Mesendoderm (in vitro differentiated cells): Measurements from ENCODE around the gene SLC25A12.
"Not testable (repeated sequence)": the region's sequence is repeated elsewhere in the genome, so short reads cannot be mapped to it uniquely, and the experiment has no call there.

ENCODE experiments used
- DNase-seq: peaks from one replicate; pipeline ENCODE4 v3.0.0; 2013
- H2AK5ac ChIP-seq: 2 replicates; pipeline ENCODE4 v1.6.1; 2013; ENCODE audit warnings: low read length, inconsistent platforms
- H2BK120ac ChIP-seq: 2 replicates; pipeline ENCODE4 v1.6.1; 2013; ENCODE audit warnings: low read depth, mild to moderate bottlenecking, low read length, moderate library complexity, mixed read lengths
- H2BK15ac ChIP-seq: replicated peaks from 2 replicates; pipeline ENCODE4 v1.6.1; 2013; ENCODE audit warnings: low read depth, mild to moderate bottlenecking, moderate library complexity
- H2BK5ac ChIP-seq: 2 replicates; pipeline ENCODE4 v1.6.1; 2013; ENCODE audit warnings: low read length, inconsistent platforms
- H3K18ac ChIP-seq: 2 replicates; pipeline ENCODE4 v1.6.1; 2013; ENCODE audit warnings: mild to moderate bottlenecking, low read length, mixed read lengths
- H3K23ac ChIP-seq: one replicate; pipeline ENCODE4 v1.6.1; 2013; ENCODE audit warnings: low read length
- H3K27ac ChIP-seq: 2 replicates; pipeline ENCODE4 v1.5.1; 2013; ENCODE audit warnings: low read depth, mild to moderate bottlenecking, inconsistent platforms, low read length, moderate library complexity
- H3K27me3 ChIP-seq: 2 replicates; pipeline ENCODE4 v1.6.1; 2013; ENCODE audit warnings: low read length, control low read depth, mild to moderate bottlenecking, inconsistent platforms; ENCODE audit not compliant: insufficient read depth, poor library complexity
- H3K36me3 ChIP-seq: 2 replicates; pipeline ENCODE4 v1.6.1; 2013; ENCODE audit warnings: low read length, inconsistent platforms; ENCODE audit not compliant: control insufficient read depth, insufficient read depth
- H3K4ac ChIP-seq: one replicate; pipeline ENCODE4 v1.6.1; 2013; ENCODE audit warnings: low read depth, mild to moderate bottlenecking, low read length, moderate library complexity
- H3K4me1 ChIP-seq: 2 replicates; pipeline ENCODE4 v1.6.1; 2013; ENCODE audit warnings: low read depth, low read length, inconsistent platforms; ENCODE audit not compliant: control insufficient read depth
- H3K4me2 ChIP-seq: 2 replicates; pipeline ENCODE4 v1.6.1; 2013; ENCODE audit warnings: low read length
- H3K4me3 ChIP-seq: 2 replicates; pipeline ENCODE4 v1.5.1; 2013; ENCODE audit warnings: mild to moderate bottlenecking, low read length
- H3K56ac ChIP-seq: one replicate; pipeline ENCODE4 v1.6.1; 2013; ENCODE audit warnings: low read length
- H3K79me1 ChIP-seq: 2 replicates; pipeline ENCODE4 v1.6.1; 2013; ENCODE audit warnings: low read length, inconsistent platforms
- H3K79me2 ChIP-seq: 2 replicates; pipeline ENCODE4 v1.6.1; 2013; ENCODE audit warnings: mild to moderate bottlenecking, low read length; ENCODE audit not compliant: control insufficient read depth, insufficient read depth
- H3K9ac ChIP-seq: 2 replicates; pipeline ENCODE4 v1.6.1; 2013; ENCODE audit warnings: low read length, inconsistent platforms
- H4K5ac ChIP-seq: one replicate; pipeline ENCODE4 v1.6.1; 2013; ENCODE audit warnings: low read length
- H4K8ac ChIP-seq: one replicate; pipeline ENCODE4 v1.6.1; 2013; ENCODE audit warnings: low read depth, mild to moderate bottlenecking, control low read depth, low read length, moderate library complexity
- WGBS: extraction: QIAGEN DNeasy Blood & Tissue Kit; methylation state at CpG from one replicate; pipeline ENCODE4 v1.1.7; 2013; ENCODE audit warnings: low lambda C conversion rate, missing lambda C conversion rate; ENCODE audit not compliant: insufficient coverage; ENCODE audit errors: extremely low coverage; 5-methylcytosine and 5-hydroxymethylcytosine counted together

SLC25A12 gene

GRCh38 chr2:171774581-171774980 is 119.5 kb downstream of the SLC25A12 start:
- not testable (repeated sequence) for DNase-seq, H3K79me2 ChIP-seq, H3K36me3 ChIP-seq, H3K27me3 ChIP-seq, H2BK120ac ChIP-seq, H3K23ac ChIP-seq, H3K27ac ChIP-seq, H4K8ac ChIP-seq, H3K4me3 ChIP-seq, H3K9ac ChIP-seq, H2BK15ac ChIP-seq, H4K5ac ChIP-seq, H2AK5ac ChIP-seq, H3K56ac ChIP-seq, H3K4ac ChIP-seq, H2BK5ac ChIP-seq, H3K4me1 ChIP-seq, H3K4me2 ChIP-seq, H3K18ac ChIP-seq, H3K79me1 ChIP-seq
- WGBS: no CpG with 5 or more reads among the region's 35 CpGs

DNA sequence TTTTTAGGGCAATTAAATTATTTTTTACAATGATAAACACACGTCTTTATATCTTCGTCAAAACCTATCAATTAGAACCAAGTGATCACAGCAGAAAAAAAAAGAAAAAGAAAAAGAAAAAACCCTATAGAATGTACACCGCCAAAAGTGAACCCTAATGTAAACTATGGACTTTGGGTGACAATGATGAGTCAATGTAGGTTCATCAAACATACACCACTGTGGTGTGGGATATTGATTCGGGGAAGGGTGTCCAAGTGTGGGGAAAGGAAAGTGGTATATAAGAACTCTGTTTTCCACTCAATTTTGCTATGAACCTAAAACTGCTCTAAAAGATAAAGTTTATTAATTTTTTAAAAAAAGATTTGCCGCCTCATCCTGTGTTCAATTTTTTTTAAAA is 121.7 kb downstream of the SLC25A12 start:
- Histone ChIP-seq H3K9ac (no peak overlapping the region), H3K36me3 (no peaks in the 10 kb centered on the region), H3K23ac (no peak overlapping the region), H3K79me1 (no peaks in the 10 kb centered on the region), H3K4ac (no peak overlapping the region), H2BK5ac (no peak overlapping the region), H3K4me1 (no peaks in the 10 kb centered on the region), H3K4me3 (no peak overlapping the region), H2AK5ac (no peak overlapping the region), H4K8ac (no peak overlapping the region), H3K4me2 (no peak overlapping the region), H4K5ac (no peak overlapping the region), H3K56ac (no peak overlapping the region), H3K18ac (no peak overlapping the region), H3K27ac (no peak overlapping the region), H3K79me2 (no peaks in the 10 kb centered on the region), H3K27me3 (no peaks in the 10 kb centered on the region), H2BK15ac (no peak overlapping the region), H2BK120ac (no peak overlapping the region)
- no peak for DNase-seq
- no CpG with 5 or more reads among the region's 5 CpGs for WGBS

DNA sequence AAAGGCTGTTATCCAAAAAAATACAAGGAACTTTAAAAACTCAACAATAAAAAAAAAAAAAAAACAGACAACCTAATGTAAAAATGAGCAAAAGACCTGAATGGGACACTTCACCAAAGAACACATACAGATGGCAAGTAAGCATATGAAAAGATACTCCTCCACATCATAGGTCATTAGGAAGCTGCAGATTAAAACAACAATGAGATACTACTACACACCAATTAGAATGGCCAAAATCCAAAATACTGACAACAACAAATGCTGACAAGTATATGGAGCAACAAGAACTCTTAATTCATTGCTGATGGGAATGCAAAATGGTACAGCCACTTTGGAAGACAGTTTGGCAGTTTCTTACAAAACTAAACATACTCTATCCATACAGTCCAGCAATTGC is 122.6 kb downstream of the SLC25A12 start:
- Histone ChIP-seq H3K27ac (no peak overlapping the region), H3K4me3 (no peak overlapping the region), H3K27me3 (no peaks in the 10 kb centered on the region), H2BK120ac (no peak overlapping the region), H3K9ac (no peak overlapping the region), H4K5ac (no peak overlapping the region), H3K18ac (no peak overlapping the region), H2AK5ac (no peak overlapping the region), H2BK15ac (no peak overlapping the region), H3K4me1 (no peaks in the 10 kb centered on the region), H3K4me2 (no peak overlapping the region), H2BK5ac (no peak overlapping the region), H4K8ac (no peak overlapping the region), H3K79me1 (no peaks in the 10 kb centered on the region), H3K79me2 (no peaks in the 10 kb centered on the region), H3K36me3 (no peaks in the 10 kb centered on the region), H3K23ac (no peak overlapping the region), H3K4ac (no peak overlapping the region), H3K56ac (no peak overlapping the region)
- DNase-seq: no peak

DNA sequence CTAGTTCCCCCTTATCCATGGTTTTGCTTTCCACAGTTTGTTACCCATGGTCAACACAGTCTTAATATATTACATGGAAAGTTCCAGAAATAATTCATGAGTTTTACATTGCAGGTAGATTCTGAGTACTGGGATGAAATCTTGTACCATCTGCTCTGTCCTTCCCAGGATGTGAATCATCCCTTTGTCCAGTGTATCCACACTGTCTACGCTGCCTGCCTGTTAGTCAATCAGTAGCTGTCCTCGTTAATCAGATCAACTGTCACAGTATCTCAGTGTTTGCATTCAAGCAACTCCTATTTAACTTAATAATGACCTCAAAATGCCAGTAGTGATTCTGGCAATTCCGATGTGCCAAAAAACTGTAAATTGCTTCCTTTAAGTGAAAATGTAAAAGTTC is 130.4 kb downstream of the SLC25A12 start:
- H3K79me1 ChIP-seq: no peaks in the 10 kb centered on the region
- no peak overlapping the region for H3K4ac ChIP-seq
- H3K56ac ChIP-seq: no peak overlapping the region
- no peaks in the 10 kb centered on the region for H3K4me1 ChIP-seq
- peaks cover 1% of the 10 kb centered on the region for H3K36me3 ChIP-seq
- no peaks in the 10 kb centered on the region for H3K27me3 ChIP-seq
- no peaks in the 10 kb centered on the region for H3K79me2 ChIP-seq
- no CpG with 5 or more reads among the region's 3 CpGs for WGBS
- H3K9ac ChIP-seq: no peak overlapping the region
- H3K4me3 ChIP-seq: no peak overlapping the region
- no peak overlapping the region for H3K27ac ChIP-seq
- DNase-seq: no peak
- no peak overlapping the region for H3K23ac ChIP-seq
- H3K4me2 ChIP-seq: no peak overlapping the region
- H2AK5ac ChIP-seq: no peak overlapping the region
- no peak overlapping the region for H4K8ac ChIP-seq
- H3K18ac ChIP-seq: no peak overlapping the region
- no peak overlapping the region for H2BK120ac ChIP-seq
- no peak overlapping the region for H2BK15ac ChIP-seq
- no peak overlapping the region for H2BK5ac ChIP-seq
- H4K5ac ChIP-seq: no peak overlapping the region

DNA sequence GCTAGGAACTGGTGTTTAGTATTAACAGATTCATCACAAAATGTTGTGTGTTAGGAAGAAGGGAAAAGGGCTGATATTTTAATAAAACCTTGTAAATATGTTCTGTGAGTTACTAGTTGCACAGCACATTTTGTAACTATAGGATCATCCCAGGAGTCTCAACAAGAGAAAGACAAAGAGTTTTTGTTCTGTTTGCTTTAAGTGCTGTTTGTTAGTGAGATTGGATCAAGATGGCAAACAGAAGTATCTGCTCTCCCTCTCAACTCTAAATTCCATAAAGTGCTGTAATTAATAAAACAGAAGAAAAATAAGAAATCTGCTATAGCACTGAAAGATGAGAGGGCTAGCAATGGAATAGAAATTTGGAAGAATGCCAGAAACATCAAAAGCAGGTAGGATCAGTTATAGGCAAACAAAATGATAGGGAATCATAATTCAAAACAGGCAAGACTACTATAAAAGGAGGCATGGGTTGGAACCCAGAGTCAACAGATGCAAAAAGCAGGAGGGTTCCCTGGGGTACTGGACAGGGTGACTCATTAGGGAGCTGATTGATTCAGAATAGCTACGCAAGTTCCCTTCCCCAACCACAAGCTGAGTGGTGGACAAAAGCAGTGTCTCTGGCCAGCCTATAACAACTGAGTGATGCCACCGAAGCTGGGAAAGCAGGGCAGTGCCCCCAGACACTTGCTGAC is 131.0 kb downstream of the SLC25A12 start:
- Histone ChIP-seq H3K4me3 (no peak overlapping the region), H2BK120ac (no peak overlapping the region), H3K79me1 (no peaks in the 10 kb centered on the region), H2BK5ac (no peak overlapping the region), H3K4me1 (no peaks in the 10 kb centered on the region), H3K9ac (no peak overlapping the region), H3K4me2 (no peak overlapping the region), H4K8ac (no peak overlapping the region), H2BK15ac (no peak overlapping the region), H3K23ac (no peak overlapping the region), H3K79me2 (no peaks in the 10 kb centered on the region), H3K56ac (no peak overlapping the region), H3K27me3 (no peaks in the 10 kb centered on the region), H3K27ac (no peak overlapping the region), H2AK5ac (no peak overlapping the region), H3K4ac (no peak overlapping the region), H4K5ac (no peak overlapping the region), H3K36me3 (peaks cover 1% of the 10 kb centered on the region), H3K18ac (no peak overlapping the region)
- DNase-seq: no peak
- no CpG with 5 or more reads among the region's 2 CpGs for WGBS

- not testable (repeated sequence) for H3K4me1 ChIP-seq, H3K9ac ChIP-seq, H2BK15ac ChIP-seq, H3K36me3 ChIP-seq, H3K18ac ChIP-seq, H3K4me2 ChIP-seq, H2BK5ac ChIP-seq, H3K79me1 ChIP-seq, H4K5ac ChIP-seq, H3K27me3 ChIP-seq, DNase-seq, H3K27ac ChIP-seq, H3K23ac ChIP-seq, H3K4ac ChIP-seq, H3K56ac ChIP-seq, H4K8ac ChIP-seq, H2AK5ac ChIP-seq, H2BK120ac ChIP-seq, H3K4me3 ChIP-seq, H3K79me2 ChIP-seq
- no CpG with 5 or more reads among the region's 4 CpGs for WGBS
These were observed 132.9 kb downstream of the SLC25A12 start for GRCh38 chr2:171761176-171761575.
